HG03342 (cell line): ENCODE measurements around the gene GPX7.

Source experiments
- ATAC-seq: cut with Tn5 transposase; IDR thresholded peaks from one replicate; pipeline ENCODE4 v1.9.1; 2021; ENCODE audit warnings: mild to moderate bottlenecking, moderate library complexity; ENCODE audit not compliant: unreplicated experiment

The GPX7 gene

GRCh38 chr1:52628614-52629324 lies 26.6 kb downstream of the GPX7 start:
- no peak for ATAC-seq

GRCh38 chr1:52629325-52629643 lies 27.1 kb downstream of the GPX7 start:
- no peak for ATAC-seq

- ATAC-seq = no peak
Measured at GRCh38 chr1:52629667-52630066, 27.5 kb downstream of the GPX7 start.

- no peak for ATAC-seq
Measured at GRCh38 chr1:52631759-52632331, 29.7 kb downstream of the GPX7 start.

- ATAC-seq = no peak
Measured at GRCh38 chr1:52632732-52633290, 30.6 kb downstream of the GPX7 start, which contains the start of gene SHISAL2A. Gene SHISAL2A (plus strand): TSS chr1:52633168. CDS start chr1:52633494, 326 bp downstream.

- ATAC-seq = no peak
Measured at GRCh38 chr1:52633291-52633754, 31.2 kb downstream of the GPX7 start.

- ATAC-seq = no peak
Measured at GRCh38 chr1:52634111-52634510, 31.9 kb downstream of the GPX7 start.

GRCh38 chr1:52635321-52636089 lies 33.3 kb downstream of the GPX7 start:
- ATAC-seq = no peak

- ATAC-seq = peak; percentile 73
Measured at GRCh38 chr1:52636721-52637695, 34.8 kb downstream of the GPX7 start.

- no peak for ATAC-seq
Measured at GRCh38 chr1:52637946-52638345, 35.8 kb downstream of the GPX7 start.

GRCh38 chr1:52640697-52641096 lies 38.5 kb downstream of the GPX7 start:
- ATAC-seq = no peak

- no peak for ATAC-seq
Measured at GRCh38 chr1:52641307-52641706, 39.1 kb downstream of the GPX7 start.

GRCh38 chr1:52645261-52645660 lies 43.1 kb downstream of the GPX7 start:
- no peak for ATAC-seq

GRCh38 chr1:52651904-52652303 lies 49.7 kb downstream of the GPX7 start:
- ATAC-seq = no peak

- ATAC-seq = no peak
Measured at GRCh38 chr1:52653207-52653849, 51.2 kb downstream of the GPX7 start.

GRCh38 chr1:52654063-52654462 lies 51.9 kb downstream of the GPX7 start:
- ATAC-seq = no peak

GRCh38 chr1:52657702-52658101 lies 55.5 kb downstream of the GPX7 start:
- no peak for ATAC-seq
